Neural crest cell (in vitro differentiated cells): ENCODE results near the gene MYO7A. TPM values are rescaled to one million over a fixed set of nuclear protein-coding genes. Genes with fewer than 3 reads are reported as not detected.

Experiments used
- DNase-seq: peaks from one replicate; pipeline ENCODE4 v3.0.0; 2021; ENCODE audit warnings: low read depth, mixed read lengths, low spot score
- H3K27ac Mint-ChIP-seq: one replicate; pipeline ENCODE4 v1.8.0; 2021; ENCODE audit warnings: mild to moderate bottlenecking, mixed read lengths; ENCODE audit not compliant: unreplicated experiment
- H3K27me3 Mint-ChIP-seq: 2 replicates; pipeline ENCODE4 v1.8.0; 2021; ENCODE audit warnings: low read depth, mild to moderate bottlenecking, mixed read lengths
- H3K36me3 Mint-ChIP-seq: 2 replicates; pipeline ENCODE4 v1.8.0; 2021; ENCODE audit warnings: low read depth, mild to moderate bottlenecking, mixed read lengths
- H3K4me1 Mint-ChIP-seq: 2 replicates; pipeline ENCODE4 v1.8.0; 2021; ENCODE audit warnings: mixed read lengths
- H3K4me3 Mint-ChIP-seq: one replicate; pipeline ENCODE4 v1.8.0; 2021; ENCODE audit warnings: mild to moderate bottlenecking, mixed read lengths
- H3K9me3 Mint-ChIP-seq: 2 replicates; pipeline ENCODE4 v1.8.0; 2021; ENCODE audit warnings: mixed read lengths
- total RNA-seq: library from RNA; stranded (reverse); gene quantifications from 2 replicates; pipeline ENCODE4 v1.2.1, GENCODE V29; 2021
- TF ChIP-seq, protein P1 (sequence below): fragments of 200-600 bp; sonication (generic); conservative IDR thresholded peaks from 2 replicates; pipeline ENCODE4 v1.5.0; 2021; ENCODE audit warnings: antibody characterized with exemption, mild to moderate bottlenecking

MYO7A gene
- total RNA-seq, 1 donor from 2014 or later, result 2.5 TPM

DNA sequence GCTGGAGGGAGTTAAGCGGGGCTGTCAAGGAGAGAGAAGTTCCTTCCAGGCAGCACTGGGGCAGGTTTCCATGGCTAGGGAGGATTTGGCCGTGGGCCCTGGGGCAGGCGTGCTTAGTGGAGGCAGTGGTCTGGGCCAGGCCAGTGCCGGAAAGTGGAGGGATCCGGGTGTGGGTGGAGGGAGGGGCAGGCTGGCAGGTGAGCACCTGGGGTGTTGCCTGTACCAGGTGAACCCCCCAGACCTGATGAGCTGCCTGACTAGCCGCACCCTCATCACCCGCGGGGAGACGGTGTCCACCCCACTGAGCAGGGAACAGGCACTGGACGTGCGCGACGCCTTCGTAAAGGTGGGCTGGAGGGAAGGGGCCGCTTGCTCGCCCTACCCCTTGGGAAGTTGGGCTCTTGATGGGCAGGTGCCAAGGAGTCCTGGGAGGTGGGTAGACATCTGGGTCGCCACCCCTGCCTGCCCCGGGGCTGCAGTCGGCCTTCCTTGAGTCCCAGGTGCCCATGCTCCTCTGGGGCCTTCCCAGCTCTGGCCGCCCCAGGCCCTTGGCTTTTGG lies 32.0 kb downstream of the MYO7A start:
- Mint-ChIP-seq H3K9me3 (no peaks in the 10 kb centered on the region), H3K4me1 (no peaks in the 10 kb centered on the region), H3K4me3 (no peak overlapping the region), H3K36me3 (no peaks in the 10 kb centered on the region), H3K27me3 (no peaks in the 10 kb centered on the region), H3K27ac (no peak overlapping the region)
- no peak for DNase-seq
- TF ChIP-seq, protein P1, sequence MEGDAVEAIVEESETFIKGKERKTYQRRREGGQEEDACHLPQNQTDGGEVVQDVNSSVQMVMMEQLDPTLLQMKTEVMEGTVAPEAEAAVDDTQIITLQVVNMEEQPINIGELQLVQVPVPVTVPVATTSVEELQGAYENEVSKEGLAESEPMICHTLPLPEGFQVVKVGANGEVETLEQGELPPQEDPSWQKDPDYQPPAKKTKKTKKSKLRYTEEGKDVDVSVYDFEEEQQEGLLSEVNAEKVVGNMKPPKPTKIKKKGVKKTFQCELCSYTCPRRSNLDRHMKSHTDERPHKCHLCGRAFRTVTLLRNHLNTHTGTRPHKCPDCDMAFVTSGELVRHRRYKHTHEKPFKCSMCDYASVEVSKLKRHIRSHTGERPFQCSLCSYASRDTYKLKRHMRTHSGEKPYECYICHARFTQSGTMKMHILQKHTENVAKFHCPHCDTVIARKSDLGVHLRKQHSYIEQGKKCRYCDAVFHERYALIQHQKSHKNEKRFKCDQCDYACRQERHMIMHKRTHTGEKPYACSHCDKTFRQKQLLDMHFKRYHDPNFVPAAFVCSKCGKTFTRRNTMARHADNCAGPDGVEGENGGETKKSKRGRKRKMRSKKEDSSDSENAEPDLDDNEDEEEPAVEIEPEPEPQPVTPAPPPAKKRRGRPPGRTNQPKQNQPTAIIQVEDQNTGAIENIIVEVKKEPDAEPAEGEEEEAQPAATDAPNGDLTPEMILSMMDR, result no peak

DNA sequence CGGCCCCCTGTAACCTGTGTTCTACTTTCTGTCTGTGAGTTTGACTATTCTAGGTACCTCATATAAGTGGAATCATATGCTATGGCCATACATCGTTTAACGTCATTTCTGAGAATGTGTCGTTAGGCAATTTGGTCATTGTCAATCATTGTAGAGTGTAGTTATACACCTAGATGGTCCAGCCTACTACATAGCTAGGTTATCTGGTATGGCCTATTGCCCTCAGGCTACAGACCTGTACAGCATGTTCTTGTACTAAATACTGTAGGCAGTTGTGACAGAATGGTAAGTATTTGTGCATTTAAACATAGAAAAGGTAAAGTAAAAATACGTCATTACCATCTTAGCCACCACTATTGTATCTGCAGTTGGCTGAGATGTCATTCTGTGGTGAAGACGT lies 35.2 kb downstream of the MYO7A start:
- Mint-ChIP-seq H3K27ac (no peak overlapping the region), H3K4me1 (no peaks in the 10 kb centered on the region), H3K4me3 (no peak overlapping the region), H3K36me3 (no peaks in the 10 kb centered on the region), H3K9me3 (no peaks in the 10 kb centered on the region), H3K27me3 (no peaks in the 10 kb centered on the region)
- TF ChIP-seq, protein P1, result no peak
- DNase-seq, result no peak

DNA sequence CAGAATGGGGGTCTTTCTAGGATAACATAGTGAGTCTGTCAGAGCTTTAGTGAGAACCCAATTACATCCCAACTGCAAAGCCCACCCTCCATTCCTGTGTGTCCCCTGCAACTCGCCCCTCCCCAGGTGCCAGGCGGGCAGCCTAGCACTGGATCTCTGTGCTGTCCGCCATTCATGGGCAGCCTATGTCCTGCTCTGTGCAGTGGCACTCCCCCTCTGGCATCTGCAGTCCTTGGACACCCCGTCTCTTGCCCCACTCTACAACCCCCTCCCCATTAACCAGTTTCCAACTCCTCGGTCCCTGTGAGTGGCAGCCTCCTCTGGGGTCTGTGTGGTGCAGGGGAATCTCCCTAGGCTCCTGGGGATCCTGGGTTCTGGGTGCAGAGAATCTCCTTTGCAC lies 37.0 kb downstream of the MYO7A start:
- no peak for DNase-seq
- Mint-ChIP-seq H3K4me1 (peaks cover 3% of the 10 kb centered on the region), H3K36me3 (no peaks in the 10 kb centered on the region), H3K9me3 (no peaks in the 10 kb centered on the region), H3K27ac (no peak overlapping the region), H3K4me3 (no peak overlapping the region), H3K27me3 (no peaks in the 10 kb centered on the region)
- TF ChIP-seq, protein P1, result no peak

DNA sequence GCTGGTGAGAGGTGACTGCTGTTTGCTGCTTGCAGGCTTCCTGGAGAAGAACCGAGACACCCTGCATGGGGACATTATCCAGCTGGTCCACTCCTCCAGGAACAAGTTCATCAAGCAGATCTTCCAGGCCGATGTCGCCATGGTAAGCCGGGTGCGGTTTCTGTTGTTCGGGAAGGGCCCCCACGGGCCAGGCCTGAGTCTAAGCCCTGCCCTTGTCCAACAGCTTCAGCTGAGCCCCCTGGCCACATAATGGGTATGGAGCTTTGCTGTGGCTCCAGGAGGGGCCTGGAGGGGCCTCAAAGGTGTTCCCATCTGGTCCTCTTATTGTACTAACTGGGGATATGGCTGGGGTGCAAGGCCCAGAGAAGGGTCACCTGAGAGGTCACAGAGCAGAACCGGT lies 38.0 kb downstream of the MYO7A start:
- TF ChIP-seq, protein P1, result no peak
- DNase-seq, result no peak
- H3K4me3 Mint-ChIP-seq, result no peak overlapping the region
- H3K27ac Mint-ChIP-seq, result no peak overlapping the region
- peaks cover 4% of the 10 kb centered on the region for H3K4me1 Mint-ChIP-seq
- no peaks in the 10 kb centered on the region for H3K9me3 Mint-ChIP-seq
- H3K36me3 Mint-ChIP-seq, result no peaks in the 10 kb centered on the region
- H3K27me3 Mint-ChIP-seq, result no peaks in the 10 kb centered on the region

DNA sequence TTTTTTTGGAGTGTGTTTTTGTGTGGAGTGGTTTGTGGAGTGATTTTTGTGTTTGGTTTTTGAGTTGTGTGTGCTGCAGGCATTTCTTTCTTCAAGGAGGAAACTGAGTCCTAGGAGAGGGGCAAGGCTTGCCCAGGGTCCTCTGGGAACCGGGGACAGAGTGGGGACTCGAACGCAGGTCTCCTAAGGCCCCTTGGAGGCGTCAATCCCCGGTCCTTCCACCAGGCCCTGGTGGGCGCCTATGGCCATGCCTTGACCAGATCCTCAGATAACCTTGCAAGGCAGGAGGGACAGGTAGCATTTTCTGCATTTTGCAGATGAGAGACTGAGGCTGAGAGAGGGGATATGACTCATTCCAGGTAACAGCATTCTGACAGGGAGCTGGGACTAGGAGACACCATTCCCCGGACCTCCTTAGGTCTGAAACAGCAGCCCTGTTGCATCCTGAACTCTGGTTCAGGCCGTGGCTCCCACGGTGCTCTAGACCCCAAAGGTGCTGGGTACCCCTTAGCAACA lies 39.1 kb downstream of the MYO7A start:
- H3K27ac Mint-ChIP-seq, result peak overlapping the region; percentile 27
- TF ChIP-seq, protein P1, result no peak
- no peaks in the 10 kb centered on the region for H3K9me3 Mint-ChIP-seq
- H3K4me1 Mint-ChIP-seq, result peaks cover 12% of the 10 kb centered on the region
- no peak for DNase-seq
- no peak overlapping the region for H3K4me3 Mint-ChIP-seq
- no peaks in the 10 kb centered on the region for H3K36me3 Mint-ChIP-seq
- H3K27me3 Mint-ChIP-seq, result no peaks in the 10 kb centered on the region
